ENCODE results near the gene FOXL1.

Gene FOXL1

GRCh38 chr16:86608301-86608747, 30.0 kb downstream of the FOXL1 start:
- no peak for DNase-seq

GRCh38 chr16:86609115-86609514, 30.8 kb downstream of the FOXL1 start:
- DNase-seq: no peak

- DNase-seq: no peak
Observed at GRCh38 chr16:86609661-86610060, 31.3 kb downstream of the FOXL1 start.

GRCh38 chr16:86610779-86611524, 32.6 kb downstream of the FOXL1 start:
- DNase-seq: no peak

GRCh38 chr16:86611525-86611855, 33.1 kb downstream of the FOXL1 start:
- no peak for DNase-seq

GRCh38 chr16:86611941-86612340, 33.6 kb downstream of the FOXL1 start:
- no peak for DNase-seq

- DNase-seq: no peak
Observed at GRCh38 chr16:86614699-86615098, 36.4 kb downstream of the FOXL1 start.

- no peak for DNase-seq
Observed at GRCh38 chr16:86616906-86617305, 38.6 kb downstream of the FOXL1 start.

GRCh38 chr16:86618431-86619238, 40.3 kb downstream of the FOXL1 start:
- no peak for DNase-seq

GRCh38 chr16:86619239-86619794, 41.0 kb downstream of the FOXL1 start:
- no peak for DNase-seq

- DNase-seq: no peak
Observed at GRCh38 chr16:86620184-86620583, 41.8 kb downstream of the FOXL1 start.

GRCh38 chr16:86621966-86622365, 43.6 kb downstream of the FOXL1 start:
- DNase-seq: no peak

- no peak for DNase-seq
Observed at GRCh38 chr16:86622700-86623615, 44.6 kb downstream of the FOXL1 start.

- DNase-seq: no peak
Observed at GRCh38 chr16:86625029-86625428, 46.7 kb downstream of the FOXL1 start.

- DNase-seq: no peak
Observed at GRCh38 chr16:86625821-86626220, 47.5 kb downstream of the FOXL1 start.

GRCh38 chr16:86626284-86626683, 47.9 kb downstream of the FOXL1 start:
- DNase-seq: no peak

GRCh38 chr16:86626966-86627365, 48.6 kb downstream of the FOXL1 start:
- no peak for DNase-seq

GRCh38 chr16:86628614-86629013, 50.3 kb downstream of the FOXL1 start:
- no peak for DNase-seq

GRCh38 chr16:86630471-86630870, 52.1 kb downstream of the FOXL1 start:
- no peak for DNase-seq

GRCh38 chr16:86631444-86631843, 53.1 kb downstream of the FOXL1 start:
- no peak for DNase-seq
